Fibroblast of the aortic adventitia (primary cell): Measurements from ENCODE around the gene TSPAN33. TPM values are rescaled to one million over a fixed set of nuclear protein-coding genes. Genes with fewer than 3 reads are reported as not detected.

Source experiments
- DNase-seq: peaks from one replicate; pipeline ENCODE4 v3.0.0-alpha.2; 2010; ENCODE audit warnings: low read depth
- H3K4me3 ChIP-seq: 2 replicates; pipeline ENCODE4 v1.5.1; 2011; ENCODE audit warnings: low read depth, mild to moderate bottlenecking, control low read depth, low read length, moderate library complexity
- total RNA-seq: library from RNA; depleted of rRNA; stranded (reverse); fragments of >200 nt; gene quantifications from 2 replicates; pipeline ENCODE4 v1.2.3, GENCODE V29; 2012; ENCODE audit warnings: low replicate concordance
- TF ChIP-seq, protein P1 (sequence below): IDR thresholded peaks from 2 replicates; pipeline ENCODE4 v1.5.1; 2011; ENCODE audit warnings: mild to moderate bottlenecking, low read length, control low read depth, inconsistent platforms; ENCODE audit not compliant: insufficient read depth

TSPAN33 gene
- total RNA-seq, 1 donor, result not detected

DNA sequence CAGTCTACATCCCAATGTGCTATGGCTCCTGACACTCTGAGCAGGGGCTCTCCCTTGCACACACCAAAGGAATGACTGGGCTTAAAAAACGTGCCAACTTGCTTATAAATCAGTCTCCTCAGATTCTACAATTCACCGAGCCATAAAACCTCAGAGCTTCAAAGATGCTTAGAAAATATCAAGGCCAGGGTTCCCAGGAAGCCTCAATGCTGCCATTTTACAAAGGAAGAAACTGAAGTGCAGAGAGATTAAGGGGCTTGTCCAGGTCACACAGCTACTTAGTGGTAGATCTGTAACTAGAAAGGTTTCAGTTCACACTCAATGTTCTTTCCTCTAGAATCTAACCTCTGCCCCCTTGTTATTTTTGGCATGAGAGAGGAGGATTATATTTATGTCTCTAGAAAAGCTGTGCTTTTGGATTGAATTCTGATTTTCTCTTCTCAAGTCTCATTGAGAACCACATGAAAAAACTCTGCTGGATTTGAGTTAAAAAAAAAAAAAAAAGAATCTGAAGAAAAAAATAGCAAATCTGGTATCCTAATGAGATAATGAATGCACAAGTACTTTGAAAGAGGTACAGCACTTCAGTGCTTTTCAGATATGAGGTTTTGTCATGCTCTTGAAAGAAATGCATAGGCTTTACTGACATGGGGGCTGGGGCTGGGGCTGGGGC lies 22.3 kb upstream of the TSPAN33 start:
- DNase-seq, result no peak
- TF ChIP-seq, protein P1, sequence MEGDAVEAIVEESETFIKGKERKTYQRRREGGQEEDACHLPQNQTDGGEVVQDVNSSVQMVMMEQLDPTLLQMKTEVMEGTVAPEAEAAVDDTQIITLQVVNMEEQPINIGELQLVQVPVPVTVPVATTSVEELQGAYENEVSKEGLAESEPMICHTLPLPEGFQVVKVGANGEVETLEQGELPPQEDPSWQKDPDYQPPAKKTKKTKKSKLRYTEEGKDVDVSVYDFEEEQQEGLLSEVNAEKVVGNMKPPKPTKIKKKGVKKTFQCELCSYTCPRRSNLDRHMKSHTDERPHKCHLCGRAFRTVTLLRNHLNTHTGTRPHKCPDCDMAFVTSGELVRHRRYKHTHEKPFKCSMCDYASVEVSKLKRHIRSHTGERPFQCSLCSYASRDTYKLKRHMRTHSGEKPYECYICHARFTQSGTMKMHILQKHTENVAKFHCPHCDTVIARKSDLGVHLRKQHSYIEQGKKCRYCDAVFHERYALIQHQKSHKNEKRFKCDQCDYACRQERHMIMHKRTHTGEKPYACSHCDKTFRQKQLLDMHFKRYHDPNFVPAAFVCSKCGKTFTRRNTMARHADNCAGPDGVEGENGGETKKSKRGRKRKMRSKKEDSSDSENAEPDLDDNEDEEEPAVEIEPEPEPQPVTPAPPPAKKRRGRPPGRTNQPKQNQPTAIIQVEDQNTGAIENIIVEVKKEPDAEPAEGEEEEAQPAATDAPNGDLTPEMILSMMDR, result no peak
- H3K4me3 ChIP-seq, result no peak overlapping the region

DNA sequence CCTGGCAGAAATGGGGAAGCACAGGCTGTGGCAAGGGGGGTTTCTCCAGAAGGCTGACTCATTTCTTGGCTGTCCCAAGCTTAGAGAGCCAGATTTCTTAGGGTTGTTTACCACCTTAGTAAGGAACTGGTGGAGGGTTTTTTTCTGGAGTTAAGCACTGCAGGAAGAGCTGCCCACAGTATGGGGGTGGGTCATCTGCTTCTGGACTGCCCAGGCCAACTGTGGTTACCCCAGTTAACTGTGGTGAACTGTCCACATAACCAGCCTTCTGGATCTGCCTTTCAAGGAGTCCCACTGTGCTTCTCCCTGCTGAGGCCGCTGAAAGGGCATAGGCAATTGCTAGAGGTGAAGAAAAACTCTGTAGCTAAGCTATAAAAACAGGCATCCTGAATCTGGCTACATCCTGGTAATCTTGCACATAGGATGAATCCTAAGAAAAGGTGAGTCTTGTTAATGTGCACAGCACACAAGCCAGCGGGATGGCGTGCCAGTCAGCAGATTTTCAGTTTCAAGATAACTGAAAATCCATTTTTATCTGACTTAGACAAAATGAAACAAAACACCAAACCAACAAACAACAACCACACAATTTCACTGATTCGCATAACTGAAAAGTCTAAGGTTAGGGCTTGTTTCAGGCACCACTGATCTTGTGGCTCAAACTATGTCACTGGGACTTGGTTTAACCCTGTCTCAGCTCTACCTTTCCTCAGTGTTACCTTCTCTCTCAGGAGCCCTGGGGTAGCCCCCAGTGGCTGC lies 21.6 kb upstream of the TSPAN33 start:
- no peak for DNase-seq
- H3K4me3 ChIP-seq, result no peak overlapping the region
- TF ChIP-seq, protein P1, result no peak

DNA sequence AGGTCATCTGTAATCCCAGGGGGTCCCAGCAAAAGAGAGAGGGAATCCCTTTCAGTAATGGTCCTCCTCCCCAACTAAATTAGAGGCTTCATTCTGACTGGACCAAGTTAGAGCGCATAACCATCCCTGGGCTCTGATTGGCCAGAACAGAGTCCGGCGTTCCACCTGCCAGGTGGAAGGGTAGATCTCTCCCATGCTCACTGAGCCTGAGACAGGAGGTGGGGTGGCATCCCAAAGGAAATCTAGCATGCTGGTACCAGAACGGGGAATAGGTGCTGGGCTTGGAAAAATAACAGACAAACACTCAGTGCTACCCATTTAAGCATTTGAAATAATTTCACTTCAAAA lies 21.0 kb upstream of the TSPAN33 start:
- TF ChIP-seq, protein P1, result no peak
- DNase-seq, result no peak
- H3K4me3 ChIP-seq, result no peak overlapping the region

DNA sequence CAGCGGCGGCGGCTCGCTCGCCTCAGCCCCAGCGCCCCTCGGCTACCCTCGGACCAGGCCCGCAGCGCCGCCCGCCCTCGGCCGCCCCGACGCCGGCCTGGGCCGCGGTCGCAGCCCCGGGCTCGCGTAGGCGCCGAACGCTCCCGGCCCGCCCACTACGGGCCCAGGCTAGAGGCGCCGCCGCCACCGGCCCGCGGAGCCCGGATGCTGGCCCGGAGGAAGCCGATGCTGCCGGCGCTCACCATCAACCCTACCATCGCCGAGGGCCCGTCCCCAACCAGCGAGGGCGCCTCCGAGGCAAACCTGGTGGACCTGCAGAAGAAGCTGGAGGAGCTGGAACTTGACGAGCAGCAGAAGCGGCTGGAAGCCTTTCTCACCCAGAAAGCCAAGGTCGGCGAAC lies 18.2 kb upstream of the TSPAN33 start:
- no peak for DNase-seq
- no peak overlapping the region for H3K4me3 ChIP-seq
- TF ChIP-seq, protein P1, result no peak

DNA sequence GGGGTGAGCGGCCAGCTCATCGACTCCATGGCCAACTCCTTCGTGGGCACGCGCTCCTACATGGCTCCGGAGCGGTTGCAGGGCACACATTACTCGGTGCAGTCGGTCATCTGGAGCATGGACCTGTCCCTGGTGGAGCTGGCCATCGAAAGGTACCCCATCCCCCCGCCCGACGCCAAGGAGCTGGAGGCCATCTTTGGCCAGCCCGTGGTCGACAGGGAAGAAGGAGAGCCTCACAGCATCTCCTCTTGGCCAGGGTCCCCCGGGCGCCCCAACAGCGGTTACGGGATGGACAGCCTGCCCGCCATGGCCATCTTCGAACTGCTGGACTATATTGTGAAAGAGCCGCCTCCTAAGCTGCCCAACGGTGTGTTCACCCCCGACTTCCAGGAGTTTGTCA lies 17.4 kb upstream of the TSPAN33 start:
- TF ChIP-seq, protein P1, result no peak
- no peak for DNase-seq
- H3K4me3 ChIP-seq, result no peak overlapping the region

DNA sequence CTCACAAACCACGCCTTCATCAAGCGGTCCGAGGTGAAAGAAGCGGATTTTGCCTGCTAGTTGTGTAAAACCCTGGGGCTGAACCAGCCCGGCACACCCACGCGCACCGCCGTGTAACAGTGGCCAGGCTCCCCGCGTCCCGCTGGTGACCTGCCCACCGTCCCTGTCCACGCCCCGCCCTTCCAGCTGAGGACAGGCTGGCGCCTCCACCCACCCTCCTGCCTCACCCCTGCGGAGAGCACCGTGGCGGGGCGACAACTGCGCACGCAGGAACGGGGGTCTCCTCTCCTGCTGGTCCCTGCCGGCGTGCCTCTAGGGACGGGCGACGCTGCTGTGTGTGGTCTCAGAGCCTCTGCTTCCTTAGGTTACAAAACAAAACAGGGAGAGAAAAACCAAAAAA lies 16.9 kb upstream of the TSPAN33 start:
- no peak for DNase-seq
- TF ChIP-seq, protein P1, result no peak
- no peak overlapping the region for H3K4me3 ChIP-seq
